CD4-positive, alpha-beta T cell treated with Interleukin-2 at 100 ng/mL for 4 hours (primary cell): ENCODE data around the gene TCL1B.
"Not testable (repeated sequence)": the region's sequence is repeated elsewhere in the genome, so short reads cannot be mapped to it uniquely, and the experiment has no call there.

Experiments used
- DNase-seq: peaks from one replicate; pipeline ENCODE4 v3.0.0-alpha.2; 2020; ENCODE audit warnings: low spot score

Gene TCL1B

GRCh38 chr14:95703341-95703740 lies 17.1 kb downstream of the TCL1B start:
- DNase-seq, result no peak

GRCh38 chr14:95703805-95704204 lies 17.6 kb downstream of the TCL1B start:
- DNase-seq, result no peak

DNA sequence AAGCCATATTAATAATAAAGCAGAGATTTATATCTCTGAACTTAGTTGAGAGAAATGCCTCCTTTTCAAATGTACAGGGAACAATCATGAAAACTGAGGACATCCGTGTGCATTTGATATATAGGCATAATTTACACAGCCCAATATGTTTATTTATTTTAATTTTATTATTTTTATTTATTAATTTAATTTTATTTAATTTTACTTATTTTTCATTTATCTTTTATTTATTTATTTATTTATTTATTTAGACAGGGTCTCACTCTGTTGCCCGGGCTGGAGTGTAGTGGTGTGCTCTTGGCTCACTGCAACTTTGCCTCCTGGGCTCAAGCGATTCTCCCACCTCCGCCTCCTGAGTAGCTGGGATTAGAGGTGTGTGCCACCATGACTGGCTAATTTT lies 19.3 kb downstream of the TCL1B start:
- DNase-seq, result no peak

GRCh38 chr14:95707327-95707726 lies 21.1 kb downstream of the TCL1B start:
- no peak for DNase-seq

DNA sequence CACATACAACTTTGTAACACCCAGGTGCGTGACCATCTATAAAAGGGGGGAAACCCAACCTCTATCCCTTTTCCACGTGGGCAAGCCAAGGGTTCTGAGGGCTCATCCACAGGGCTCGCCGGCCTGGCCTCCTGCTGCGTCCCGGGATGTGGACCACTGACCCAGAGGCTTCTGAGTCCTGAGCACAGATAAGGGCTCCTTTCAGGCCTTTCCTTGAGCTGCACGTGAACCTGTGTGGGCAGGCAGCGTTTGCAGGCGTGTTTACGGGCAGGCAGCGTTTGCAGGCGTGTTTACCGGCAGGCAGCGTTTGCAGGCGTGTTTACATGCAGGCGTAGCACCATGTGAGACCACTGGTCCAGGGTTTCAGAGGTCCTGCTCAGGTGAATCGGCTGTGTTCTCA lies 23.9 kb downstream of the TCL1B start:
- no peak for DNase-seq

DNA sequence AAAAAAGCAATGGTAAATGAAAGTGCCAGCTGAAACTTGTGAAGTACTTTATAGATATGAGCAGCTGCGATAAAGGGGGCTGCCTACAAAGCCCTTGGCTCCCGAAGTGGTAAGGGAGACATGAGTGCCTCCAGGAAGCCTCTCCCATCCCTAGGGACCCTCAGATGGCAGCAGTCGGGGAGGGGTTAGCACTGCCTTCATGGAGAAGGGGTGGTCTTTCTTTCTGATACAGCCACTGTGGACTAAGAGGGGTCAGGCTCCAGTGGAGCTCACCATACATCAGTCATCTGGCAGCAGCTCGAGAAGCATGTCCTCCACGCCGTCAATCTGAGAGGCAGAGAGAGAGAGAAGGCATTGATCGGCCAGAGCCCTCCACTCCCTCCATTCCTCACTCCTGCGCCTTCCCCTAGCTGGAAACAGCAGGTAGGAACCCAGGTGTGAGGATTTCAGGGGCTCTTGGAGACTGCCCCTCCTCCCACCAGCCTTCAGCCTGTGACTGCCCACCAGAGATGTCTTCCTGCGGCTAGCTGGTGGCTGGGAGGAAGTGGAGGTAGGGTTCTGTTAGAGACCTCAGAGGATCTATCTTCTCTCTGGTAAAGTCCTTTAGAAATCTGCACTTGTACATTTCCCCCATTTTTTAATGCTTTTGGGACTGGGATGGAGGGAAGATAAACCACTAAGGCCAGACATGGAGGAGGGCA lies 25.4 kb downstream of the TCL1B start:
- DNase-seq, result no peak

- DNase-seq, result no peak
These were observed 26.2 kb downstream of the TCL1B start for GRCh38 chr14:95712398-95712797.

- no peak for DNase-seq
These were observed 27.6 kb downstream of the TCL1B start, which contains the start of gene TCL1A for GRCh38 chr14:95713596-95714371. Gene TCL1A, minus strand, starts transcription at chr14:95714125. Its CDS starts 59 bp downstream, at chr14:95714066.

GRCh38 chr14:95722525-95723190 lies 36.4 kb downstream of the TCL1B start:
- no peak for DNase-seq

DNA sequence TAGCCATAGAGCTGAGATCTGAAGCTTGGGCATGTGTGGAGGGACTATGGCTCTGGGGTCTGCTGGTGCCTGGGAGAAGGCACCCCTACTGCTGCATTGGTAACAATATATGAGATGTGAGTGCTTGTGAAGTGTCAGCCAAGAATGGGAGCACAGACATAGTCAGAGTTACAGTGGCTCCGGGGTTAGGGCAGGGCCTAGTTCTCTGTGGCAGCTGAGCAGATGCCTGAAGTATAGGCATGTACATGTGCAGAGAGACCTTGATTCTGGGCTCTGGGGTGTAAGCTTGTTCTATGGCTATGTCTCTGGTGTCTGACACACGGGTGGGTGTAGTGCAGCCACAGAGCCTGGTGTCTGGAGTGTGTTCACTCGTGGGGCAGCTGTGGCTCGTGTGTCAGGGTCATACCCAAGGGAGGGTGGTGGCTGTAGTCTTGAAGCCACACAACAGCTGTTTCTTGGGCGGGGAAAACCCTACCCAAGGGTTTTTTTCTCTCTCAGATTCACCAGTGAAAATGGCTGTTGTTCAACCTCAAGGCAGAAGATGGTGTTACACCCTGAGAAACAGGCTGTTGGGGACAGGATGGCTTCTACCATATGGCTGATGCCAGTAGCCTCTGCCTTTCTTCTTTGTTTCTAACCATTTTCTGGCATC lies 39.6 kb downstream of the TCL1B start:
- DNase-seq, result no peak

DNA sequence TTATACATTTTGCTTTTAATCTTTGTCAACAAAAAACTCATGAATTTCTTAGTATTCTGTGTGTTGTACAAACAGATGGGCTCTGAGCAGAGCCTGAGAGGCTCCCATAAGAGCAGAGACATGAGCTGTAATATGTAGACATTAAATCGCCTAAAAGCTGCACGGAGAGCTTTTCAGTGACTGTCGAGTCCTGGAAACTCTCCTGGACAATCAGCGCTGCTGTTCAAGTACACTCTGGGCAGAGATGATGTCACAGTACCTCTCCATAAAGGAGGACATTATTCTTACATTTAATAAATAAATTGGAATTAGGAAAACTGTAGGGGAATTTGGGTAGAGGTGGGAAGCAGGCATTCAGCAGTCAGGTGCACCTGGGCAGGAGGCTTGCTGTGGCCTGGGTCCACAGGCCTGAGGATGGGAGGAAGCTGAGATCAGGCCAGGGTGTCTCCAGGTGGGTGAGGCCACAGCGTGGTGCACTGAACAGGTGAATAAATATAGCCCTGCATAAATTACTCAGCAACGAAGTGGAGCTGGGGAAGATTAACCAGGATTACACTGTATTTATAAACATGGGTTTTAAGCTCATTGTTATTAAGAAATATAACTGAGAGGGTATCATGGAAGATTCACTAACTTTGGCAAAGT lies 41.0 kb downstream of the TCL1B start:
- no peak for DNase-seq

DNA sequence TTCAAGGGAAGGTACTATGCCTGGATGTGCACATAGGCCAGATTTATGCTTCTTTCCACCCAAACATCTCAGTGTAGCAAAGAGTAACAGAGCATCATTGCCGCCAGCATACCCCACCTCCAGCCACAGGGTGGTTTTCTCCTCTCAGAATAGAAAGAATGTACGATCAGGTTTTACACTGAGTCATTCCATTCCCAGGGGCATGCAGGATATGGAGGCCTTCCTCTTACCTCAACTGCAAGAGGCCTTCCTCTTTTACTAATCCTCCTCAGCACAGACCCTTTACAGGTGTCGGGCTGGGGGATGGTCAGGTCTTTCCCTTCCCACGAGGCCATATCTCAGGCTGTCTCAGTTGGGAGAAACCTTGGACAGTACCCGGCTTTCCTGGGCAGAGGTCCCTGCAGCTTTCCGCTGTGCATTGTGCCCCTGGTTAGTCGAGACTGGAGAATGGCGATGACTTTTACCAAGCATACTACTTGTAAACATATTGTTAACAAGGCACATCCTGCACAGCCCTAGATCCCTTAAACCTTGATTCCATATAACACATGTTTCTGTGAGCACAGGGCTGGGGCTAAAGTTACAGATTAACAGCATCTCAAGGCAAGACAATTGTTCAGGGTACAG lies 43.3 kb downstream of the TCL1B start:
- DNase-seq, result not testable (repeated sequence)

- no peak for DNase-seq
These were observed 43.9 kb downstream of the TCL1B start for GRCh38 chr14:95730126-95730525.

DNA sequence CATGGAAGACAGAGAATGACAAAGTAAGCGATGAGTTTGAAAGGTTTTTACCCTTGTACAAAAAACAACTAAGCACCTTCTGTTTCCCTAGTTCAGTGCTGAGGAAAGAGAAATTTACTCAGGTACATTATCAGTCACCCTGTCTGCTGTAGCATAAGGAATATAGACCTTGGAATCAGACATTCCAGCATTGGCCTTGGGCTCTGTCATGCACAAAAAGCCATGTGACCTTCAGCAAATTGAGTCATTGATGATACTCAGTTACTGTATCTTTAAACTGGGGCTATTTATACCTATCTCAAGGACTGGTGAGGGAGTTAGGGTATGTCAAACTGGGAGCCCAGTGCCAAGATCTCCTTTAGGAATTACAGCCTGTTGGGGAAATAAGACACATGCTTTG lies 47.0 kb downstream of the TCL1B start:
- no peak for DNase-seq

- no peak for DNase-seq
These were observed 53.1 kb downstream of the TCL1B start for GRCh38 chr14:95739356-95739755.

DNA sequence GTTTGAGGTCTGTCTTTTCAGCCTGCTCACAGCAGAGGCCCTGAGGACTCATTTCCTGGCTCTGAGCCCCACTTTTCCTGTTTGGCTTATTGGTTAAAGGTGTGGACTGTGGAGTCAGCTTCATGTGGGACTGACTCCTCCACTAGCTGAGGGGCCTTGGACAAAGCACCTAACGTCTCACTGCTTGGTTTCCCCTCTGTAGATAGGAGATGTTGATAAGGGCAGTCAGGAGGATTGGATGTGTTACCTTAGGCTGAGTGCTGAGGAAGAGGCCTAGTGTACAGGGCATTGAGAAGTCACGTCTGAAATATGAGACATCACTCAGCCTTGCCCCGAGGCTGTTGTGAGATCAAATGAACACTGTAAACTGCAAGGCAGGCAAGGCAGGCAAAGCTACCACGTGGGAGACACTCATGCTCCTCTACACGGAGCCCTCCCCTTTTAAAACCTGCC lies 54.8 kb downstream of the TCL1B start:
- DNase-seq, result no peak

DNA sequence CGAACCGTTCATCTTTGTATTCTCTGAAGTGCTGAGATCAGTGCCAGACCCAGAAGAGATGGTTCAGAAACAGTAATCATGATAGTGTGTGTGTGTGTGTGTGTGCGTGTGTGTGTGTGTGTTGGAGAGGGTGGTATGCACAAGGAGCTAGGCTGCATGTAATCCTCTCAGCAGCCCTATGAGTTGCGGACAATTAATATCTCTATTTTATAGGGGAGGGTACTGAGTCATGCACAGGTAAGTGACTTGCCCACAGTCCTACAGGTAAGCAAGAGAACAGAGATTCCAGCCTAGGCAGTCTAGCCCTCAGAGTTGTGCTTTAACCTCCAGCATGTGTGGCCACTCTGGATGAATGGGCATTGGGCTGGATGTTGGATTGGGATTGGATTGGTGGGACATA lies 55.6 kb downstream of the TCL1B start:
- no peak for DNase-seq
